ENCODE results near the gene OR5B3.

- TF ChIP-seq POLR2AphosphoS5 (IDR thresholded peaks at IDR 0.05; ENCODE audit: low read depth), result no peak
- no peak for TF ChIP-seq CTCF (IDR thresholded peaks at IDR 0.05; ENCODE audit: insufficient read depth, low read length)
- TF ChIP-seq REST (IDR thresholded peaks at IDR 0.05; ENCODE audit: insufficient replicate concordance, low read depth), result no peak
These were observed 22.6 kb upstream of the OR5B3 start for GRCh38 chr11:58429273-58429672.

All from HL-60 (cell line).